HG03342 (cell line): ENCODE data around the gene CEACAM18.
"Not testable (repeated sequence)": the region's sequence is repeated elsewhere in the genome, so short reads cannot be mapped to it uniquely, and the experiment has no call there.

Experiments
- ATAC-seq: cut with Tn5 transposase; IDR thresholded peaks from one replicate; pipeline ENCODE4 v1.9.1; 2021; ENCODE audit warnings: mild to moderate bottlenecking, moderate library complexity; ENCODE audit not compliant: unreplicated experiment

CEACAM18 gene

GRCh38 chr19:51489113-51489512, 10.8 kb downstream of the CEACAM18 start:
- ATAC-seq: no peak

GRCh38 chr19:51490676-51491075, 12.3 kb downstream of the CEACAM18 start:
- ATAC-seq: no peak

- ATAC-seq: no peak
Measured at GRCh38 chr19:51491586-51491985, 13.2 kb downstream of the CEACAM18 start.

- ATAC-seq: no peak
Measured at GRCh38 chr19:51493776-51494175, 15.4 kb downstream of the CEACAM18 start.

- no peak for ATAC-seq
Measured at GRCh38 chr19:51497666-51498065, 19.3 kb downstream of the CEACAM18 start.

GRCh38 chr19:51500931-51501330, 22.6 kb downstream of the CEACAM18 start:
- not testable (repeated sequence) for ATAC-seq

GRCh38 chr19:51501594-51502263, 23.4 kb downstream of the CEACAM18 start, which contains the start of gene SIGLEC12:
TSS of gene SIGLEC12 (minus strand) at chr19:51501800. CDS start at chr19:51501733, 67 bp downstream.
- ATAC-seq: no peak

GRCh38 chr19:51503286-51503817, 25.0 kb downstream of the CEACAM18 start:
- ATAC-seq: no peak

GRCh38 chr19:51503896-51504295, 25.6 kb downstream of the CEACAM18 start:
- no peak for ATAC-seq

GRCh38 chr19:51505904-51506303, 27.6 kb downstream of the CEACAM18 start:
- ATAC-seq: no peak

- no peak for ATAC-seq
Measured at GRCh38 chr19:51507192-51507591, 28.9 kb downstream of the CEACAM18 start.

GRCh38 chr19:51507640-51508058, 29.3 kb downstream of the CEACAM18 start:
- ATAC-seq: no peak

GRCh38 chr19:51508059-51508733, 29.9 kb downstream of the CEACAM18 start:
- no peak for ATAC-seq

GRCh38 chr19:51509823-51510660, 31.7 kb downstream of the CEACAM18 start:
- ATAC-seq: no peak

- no peak for ATAC-seq
Measured at GRCh38 chr19:51511353-51511752, 33.0 kb downstream of the CEACAM18 start.

GRCh38 chr19:51513968-51514367, 35.6 kb downstream of the CEACAM18 start:
- ATAC-seq: no peak

GRCh38 chr19:51514866-51515481, 36.6 kb downstream of the CEACAM18 start:
- no peak for ATAC-seq

GRCh38 chr19:51520728-51521127, 42.4 kb downstream of the CEACAM18 start:
- no peak for ATAC-seq

- no peak for ATAC-seq
Measured at GRCh38 chr19:51521357-51521756, 43.0 kb downstream of the CEACAM18 start.

- no peak for ATAC-seq
Measured at GRCh38 chr19:51521781-51522180, 43.4 kb downstream of the CEACAM18 start.
